Stromal cell of bone marrow (primary cell): Measurements from ENCODE around the gene CTDP1.
"Not testable (repeated sequence)": the region's sequence is repeated elsewhere in the genome, so short reads cannot be mapped to it uniquely, and the experiment has no call there.

Experiments
- DNase-seq: peaks from one replicate; pipeline ENCODE4 v3.0.0-alpha.2; 2012; ENCODE audit warnings: low read depth

CTDP1 gene

DNA sequence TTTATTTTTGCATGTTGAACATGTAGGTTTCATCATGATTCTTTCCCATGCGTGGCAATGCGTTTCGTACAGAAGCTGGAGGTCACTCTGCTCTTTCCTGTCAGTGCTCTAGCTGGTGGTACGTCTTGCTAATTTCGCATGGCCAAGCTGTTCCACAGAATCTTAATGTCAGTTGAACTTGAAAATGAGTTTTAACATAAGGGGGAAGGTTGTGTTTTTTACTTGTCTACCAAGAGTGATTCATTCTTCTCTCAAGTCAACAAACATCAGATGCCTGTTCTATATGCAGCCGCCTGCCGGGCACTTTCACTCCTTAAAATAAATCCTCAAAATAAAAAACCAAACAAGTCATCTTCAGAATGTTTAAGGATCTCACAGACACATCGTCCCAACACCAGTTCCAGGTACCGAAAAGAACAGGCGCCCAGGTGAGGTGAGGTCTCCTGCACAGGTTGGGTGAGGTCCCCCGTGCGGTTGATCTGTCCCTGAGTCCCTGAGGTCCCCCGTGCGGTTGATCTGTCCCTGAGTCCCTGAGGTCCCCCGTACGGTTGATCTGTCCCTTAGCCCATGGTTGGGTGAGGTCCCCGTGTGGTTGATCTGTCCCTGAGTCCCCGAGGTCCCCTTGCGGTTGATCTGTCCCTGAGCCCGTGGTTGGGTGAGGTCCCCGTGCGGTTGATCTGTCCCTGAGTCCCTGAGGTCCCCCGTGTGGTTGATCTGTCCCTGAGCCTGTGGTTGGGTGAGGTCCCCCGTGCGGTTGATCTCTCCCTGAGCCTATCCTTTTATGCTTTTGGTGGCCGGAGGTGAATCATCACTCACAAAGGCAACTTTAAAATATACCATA is 61.1 kb downstream of the CTDP1 start:
- DNase-seq, result no peak

DNA sequence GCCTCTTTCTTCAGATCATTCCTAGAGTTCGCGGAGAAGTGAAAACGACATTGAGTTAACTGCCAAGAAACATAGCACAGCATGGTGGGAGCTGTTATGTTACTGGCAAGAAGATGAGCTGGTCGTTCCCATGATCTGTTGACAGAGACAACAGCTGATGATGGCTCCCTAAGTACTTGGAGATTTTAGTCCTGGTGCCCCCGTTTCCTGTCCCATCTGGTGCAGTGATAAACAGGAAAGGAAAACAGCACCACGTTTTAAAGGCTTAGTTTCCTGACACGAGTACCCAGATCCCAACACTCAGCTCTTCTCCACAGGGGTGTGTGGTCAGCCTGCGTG is 61.7 kb downstream of the CTDP1 start:
- DNase-seq, result no peak

DNA sequence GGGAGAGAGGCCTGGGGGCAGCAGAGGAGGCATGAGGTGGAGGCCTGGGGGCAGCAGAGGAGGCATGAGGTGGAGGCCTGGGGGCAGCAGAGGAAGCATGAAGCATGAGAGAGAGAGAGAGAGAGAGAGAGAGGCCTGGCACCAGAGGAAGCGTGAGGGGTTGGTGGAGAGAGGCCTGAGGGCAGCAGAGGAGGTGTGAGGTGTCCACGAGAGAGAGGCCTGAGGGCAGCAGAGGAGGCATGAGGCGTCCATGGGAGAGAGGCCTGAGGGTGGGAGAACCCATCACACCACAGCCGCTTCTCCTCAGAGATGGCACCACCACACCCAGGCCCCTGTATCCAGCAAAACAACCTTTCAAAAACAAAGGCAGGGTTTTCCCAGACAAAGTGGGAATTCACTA is 62.5 kb downstream of the CTDP1 start:
- no peak for DNase-seq

- no peak for DNase-seq
Measured at GRCh38 chr18:79744625-79745024, 65.0 kb downstream of the CTDP1 start.

DNA sequence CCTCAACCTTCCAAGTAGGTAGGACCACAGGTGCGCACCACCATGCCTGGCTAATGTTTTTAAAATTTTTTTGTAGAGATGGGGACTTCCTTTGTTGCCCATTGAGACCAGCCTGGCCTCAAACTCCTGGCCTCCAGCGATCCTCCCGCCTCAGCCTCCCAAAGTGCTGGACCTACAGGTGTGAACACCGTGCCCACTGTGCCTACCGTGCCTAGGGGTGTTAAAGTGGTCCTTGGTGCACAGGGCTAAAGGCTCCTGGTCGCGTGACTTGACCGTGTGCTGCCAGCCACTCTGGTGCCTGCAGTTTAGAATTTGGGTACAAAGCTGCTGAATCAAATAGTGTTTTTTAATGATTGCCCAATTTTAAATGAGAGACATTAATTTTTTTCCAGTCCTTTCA is 67.1 kb downstream of the CTDP1 start:
- no peak for DNase-seq

DNA sequence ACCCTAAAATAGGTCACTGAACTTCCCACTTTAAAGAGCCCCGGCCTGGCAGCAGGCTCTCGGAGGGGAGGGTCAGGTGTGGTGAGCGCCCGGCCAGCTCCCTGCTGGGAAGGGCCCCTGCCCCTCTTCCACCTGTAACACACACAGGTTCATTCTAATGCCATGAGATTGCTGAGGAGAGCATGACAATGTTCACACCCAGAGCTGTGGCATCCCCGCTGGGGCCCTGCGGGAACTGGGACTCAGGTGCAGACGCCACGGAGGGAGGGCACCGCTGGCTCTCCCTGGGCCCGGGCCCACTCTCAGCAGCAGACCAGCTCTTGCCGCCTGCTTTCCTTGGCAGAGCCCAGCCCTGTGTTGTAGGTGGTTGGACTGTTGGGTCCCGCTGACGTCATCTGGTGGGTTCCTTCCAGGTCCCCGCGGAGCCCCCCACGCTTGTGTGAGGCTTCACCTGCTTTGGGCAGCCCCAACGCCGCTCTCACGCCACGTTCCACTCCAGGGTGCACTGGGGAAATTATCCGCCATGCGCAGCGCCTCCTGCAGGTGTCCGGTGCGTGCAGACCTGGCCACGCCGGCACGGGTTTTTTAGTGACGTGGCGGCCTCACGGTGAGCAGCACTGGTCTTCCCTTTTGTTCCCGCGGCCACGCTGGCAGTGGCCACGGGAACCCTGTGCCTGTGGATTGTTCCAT is 67.7 kb downstream of the CTDP1 start:
- no peak for DNase-seq

DNA sequence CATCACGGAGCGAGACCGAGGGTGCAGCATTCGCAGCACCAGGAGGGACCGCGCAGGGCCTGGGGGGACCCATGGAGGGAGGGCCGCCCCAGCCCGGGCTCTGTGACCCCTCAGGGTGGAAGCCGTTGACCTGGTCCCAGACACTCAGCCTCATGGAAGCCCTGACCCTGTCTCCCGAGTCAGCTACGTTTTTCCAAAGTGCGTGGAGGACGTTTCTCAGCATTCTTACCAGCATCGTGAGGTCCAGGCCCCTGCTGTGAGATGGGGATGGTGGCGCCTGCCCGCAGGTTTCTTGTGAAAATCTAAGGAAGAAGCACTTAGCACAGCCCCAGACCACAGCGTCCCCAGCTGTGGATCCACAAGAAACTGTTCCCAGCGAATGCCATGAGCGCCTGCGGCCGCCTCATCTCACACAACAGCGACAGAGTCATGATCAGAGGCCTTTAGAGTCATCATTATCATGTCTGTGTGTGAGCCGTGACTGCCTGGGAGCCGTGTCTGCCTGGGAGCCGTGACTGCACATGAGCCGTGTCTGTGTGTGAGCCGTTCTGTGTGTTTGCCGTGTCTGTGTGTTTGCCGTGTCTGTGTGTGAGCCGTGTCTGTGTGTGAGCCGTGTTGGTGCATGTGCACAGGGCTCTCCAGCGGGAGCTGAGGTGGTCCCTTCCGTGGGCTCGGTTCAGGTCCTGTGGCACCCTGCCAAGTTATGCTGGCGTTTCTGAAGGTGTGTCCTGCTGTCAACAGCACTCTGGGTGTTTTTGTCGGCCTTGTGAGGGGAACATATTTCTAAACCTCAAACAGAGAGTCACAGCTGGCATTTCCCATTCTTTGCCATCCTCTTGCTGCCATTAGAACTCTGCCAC is 68.9 kb downstream of the CTDP1 start:
- DNase-seq, result no peak

DNA sequence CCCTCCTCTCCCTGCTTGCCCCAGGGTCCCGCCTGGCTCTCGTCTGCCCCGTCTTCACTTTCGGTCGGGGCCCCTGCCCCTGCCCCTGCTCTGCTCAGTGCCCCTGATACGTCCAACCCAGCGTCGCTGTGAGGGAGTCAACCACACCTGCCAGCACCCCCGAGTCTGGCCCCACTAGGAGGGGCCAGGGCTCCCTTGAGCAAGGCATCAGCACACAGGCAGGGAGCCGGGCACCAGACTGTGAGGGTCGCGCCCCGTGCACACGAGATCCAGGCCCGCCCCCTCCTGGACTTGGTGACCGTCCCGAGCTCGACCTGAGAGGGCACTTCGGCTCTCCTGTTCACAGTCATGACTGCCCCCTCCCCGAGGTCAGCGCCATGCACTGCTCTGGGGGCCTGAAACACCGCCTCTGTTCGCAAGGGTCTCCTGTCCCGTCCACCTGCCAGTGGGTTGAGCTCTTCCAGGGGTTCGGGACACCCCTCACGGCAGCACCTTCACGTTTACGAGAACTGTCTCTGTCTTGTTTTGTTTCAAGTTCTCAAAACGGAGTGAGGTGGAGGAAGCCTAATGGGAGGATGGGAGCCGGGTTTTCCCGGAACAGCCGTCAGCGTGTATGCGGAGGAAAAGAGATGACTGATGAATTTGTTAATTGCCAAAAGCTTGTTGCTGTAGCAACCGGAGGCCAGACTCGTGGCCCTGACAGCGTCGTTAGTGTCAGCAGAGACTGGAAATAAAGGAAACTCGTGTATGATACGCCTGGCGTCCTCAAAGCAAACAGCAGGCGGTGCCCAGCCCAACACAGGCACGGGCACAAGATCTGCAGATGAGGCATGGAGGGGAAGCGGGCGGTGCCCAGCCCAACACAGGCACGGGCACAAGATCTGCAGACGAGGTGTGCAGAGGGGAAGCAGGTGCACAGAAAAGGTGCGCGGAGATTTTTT is 69.9 kb downstream of the CTDP1 start:
- DNase-seq, result no peak

- DNase-seq, result no peak
Measured at GRCh38 chr18:79750980-79751571, 71.5 kb downstream of the CTDP1 start.

- DNase-seq, result not testable (repeated sequence)
Measured at GRCh38 chr18:79751918-79752578, 72.4 kb downstream of the CTDP1 start.

- not testable (repeated sequence) for DNase-seq
Measured at GRCh38 chr18:79752946-79753345, 73.3 kb downstream of the CTDP1 start.

DNA sequence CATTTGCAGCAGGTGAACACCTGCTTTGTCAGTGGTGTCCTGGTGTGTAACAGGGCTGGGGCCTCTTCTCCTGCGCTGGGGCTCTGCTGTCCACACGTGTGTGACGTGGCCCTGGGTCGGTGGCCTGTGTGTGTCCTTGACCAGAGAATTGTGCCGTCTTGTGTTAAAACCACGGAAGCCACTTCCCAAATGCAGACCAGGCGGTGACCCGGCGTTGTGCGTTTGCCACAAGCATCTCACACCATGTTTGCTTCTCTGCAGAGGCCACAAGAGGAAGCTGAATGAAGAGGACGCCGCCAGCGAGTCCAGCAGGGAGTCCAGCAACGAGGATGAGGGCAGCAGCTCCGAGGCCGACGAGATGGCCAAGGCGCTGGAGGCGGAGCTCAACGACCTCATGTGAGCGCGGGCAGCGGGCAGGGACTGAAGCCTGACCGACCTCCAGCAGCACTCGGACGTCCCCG is 73.8 kb downstream of the CTDP1 start:
- DNase-seq, result no peak

- DNase-seq, result no peak
Measured at GRCh38 chr18:79754022-79754761, 74.6 kb downstream of the CTDP1 start.

- DNase-seq, result no peak
Measured at GRCh38 chr18:79754831-79755351, 75.3 kb downstream of the CTDP1 start.

- DNase-seq, result no peak
Measured at GRCh38 chr18:79755496-79756142, 76.0 kb downstream of the CTDP1 start.

DNA sequence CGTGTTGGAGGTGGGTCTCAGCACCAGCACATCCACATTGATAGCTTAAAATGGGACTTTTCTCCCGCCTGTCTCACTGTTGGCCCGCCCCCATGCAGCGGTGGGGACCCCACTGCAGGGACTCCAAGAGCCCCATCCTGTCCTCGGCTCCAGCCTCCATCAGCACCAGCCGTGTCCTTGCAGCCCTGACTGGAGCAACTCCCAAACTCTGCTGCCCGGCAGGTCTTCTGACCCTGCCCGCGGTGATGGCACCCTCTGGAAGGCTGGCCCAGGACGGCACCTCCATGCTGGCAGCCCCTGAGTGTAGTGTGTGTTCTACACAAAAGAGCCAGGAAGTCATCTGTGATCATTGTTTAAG is 76.5 kb downstream of the CTDP1 start:
- no peak for DNase-seq

- DNase-seq, result no peak
Measured at GRCh38 chr18:79756826-79757225, 77.2 kb downstream of the CTDP1 start.

GRCh38 chr18:79760348-79760747 is 80.7 kb downstream of the CTDP1 start:
- DNase-seq, result no peak

GRCh38 chr18:79760881-79761280 is 81.3 kb downstream of the CTDP1 start:
- no peak for DNase-seq
